ENCODE results near the gene SIGLEC10. TPM values are rescaled to one million over a fixed set of nuclear protein-coding genes. Genes with fewer than 3 reads are reported as not detected.
"Not testable (repeated sequence)": the region's sequence is repeated elsewhere in the genome, so short reads cannot be mapped to it uniquely, and the experiment has no call there.

Gene SIGLEC10
- total RNA-seq, 1 donor from 2014 or later: 50.3 TPM

DNA sequence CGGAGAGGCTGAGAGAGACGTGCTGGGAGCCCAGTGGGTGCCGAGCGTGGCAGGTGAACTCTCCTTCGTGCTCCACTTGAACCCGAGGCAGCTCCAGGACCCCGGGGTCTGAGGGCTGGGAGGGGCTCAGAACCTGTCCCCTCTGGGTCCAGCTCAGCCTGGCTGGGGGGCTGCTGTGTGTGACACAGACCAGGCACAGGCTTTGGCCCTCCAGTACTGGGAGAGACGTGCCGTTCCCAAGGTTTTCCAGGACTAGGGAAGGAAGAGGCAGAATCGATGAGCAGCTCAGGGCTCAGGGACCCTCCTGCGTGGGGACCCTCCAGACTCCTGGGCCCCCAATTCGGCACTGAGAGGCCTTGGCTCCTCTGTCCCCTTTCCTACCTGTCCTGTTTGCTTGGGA, 2.3 kb downstream of the SIGLEC10 start:
- TF ChIP-seq, protein P1, sequence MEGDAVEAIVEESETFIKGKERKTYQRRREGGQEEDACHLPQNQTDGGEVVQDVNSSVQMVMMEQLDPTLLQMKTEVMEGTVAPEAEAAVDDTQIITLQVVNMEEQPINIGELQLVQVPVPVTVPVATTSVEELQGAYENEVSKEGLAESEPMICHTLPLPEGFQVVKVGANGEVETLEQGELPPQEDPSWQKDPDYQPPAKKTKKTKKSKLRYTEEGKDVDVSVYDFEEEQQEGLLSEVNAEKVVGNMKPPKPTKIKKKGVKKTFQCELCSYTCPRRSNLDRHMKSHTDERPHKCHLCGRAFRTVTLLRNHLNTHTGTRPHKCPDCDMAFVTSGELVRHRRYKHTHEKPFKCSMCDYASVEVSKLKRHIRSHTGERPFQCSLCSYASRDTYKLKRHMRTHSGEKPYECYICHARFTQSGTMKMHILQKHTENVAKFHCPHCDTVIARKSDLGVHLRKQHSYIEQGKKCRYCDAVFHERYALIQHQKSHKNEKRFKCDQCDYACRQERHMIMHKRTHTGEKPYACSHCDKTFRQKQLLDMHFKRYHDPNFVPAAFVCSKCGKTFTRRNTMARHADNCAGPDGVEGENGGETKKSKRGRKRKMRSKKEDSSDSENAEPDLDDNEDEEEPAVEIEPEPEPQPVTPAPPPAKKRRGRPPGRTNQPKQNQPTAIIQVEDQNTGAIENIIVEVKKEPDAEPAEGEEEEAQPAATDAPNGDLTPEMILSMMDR (IDR thresholded peaks at IDR 0.05): no peak
- peaks cover 43% of the 10 kb centered on the region for H3K4me1 Mint-ChIP-seq
- no peaks in the 10 kb centered on the region for H3K27me3 Mint-ChIP-seq
- CTCF ChIA-PET: no interaction called here
- H3K36me3 Mint-ChIP-seq (ENCODE audit: low read depth): peaks cover 41% of the 10 kb centered on the region
- DNase-seq: no peak
- intact Hi-C loops (cut with micrococcal nuclease): no loop called here
- no peak overlapping the region for H3K27ac Mint-ChIP-seq
- H3K9me3 Mint-ChIP-seq: no peaks in the 10 kb centered on the region
- ATAC-seq (ENCODE audit: low read depth): no peak
- POLR2A ChIA-PET: interaction anchor here (3.9 kb wide), 1 partner anchor 20 kb away, joined by 64 read pairs; no protein-coding TSS in a partner anchor
- no peak overlapping the region for H3K4me3 Mint-ChIP-seq

DNA sequence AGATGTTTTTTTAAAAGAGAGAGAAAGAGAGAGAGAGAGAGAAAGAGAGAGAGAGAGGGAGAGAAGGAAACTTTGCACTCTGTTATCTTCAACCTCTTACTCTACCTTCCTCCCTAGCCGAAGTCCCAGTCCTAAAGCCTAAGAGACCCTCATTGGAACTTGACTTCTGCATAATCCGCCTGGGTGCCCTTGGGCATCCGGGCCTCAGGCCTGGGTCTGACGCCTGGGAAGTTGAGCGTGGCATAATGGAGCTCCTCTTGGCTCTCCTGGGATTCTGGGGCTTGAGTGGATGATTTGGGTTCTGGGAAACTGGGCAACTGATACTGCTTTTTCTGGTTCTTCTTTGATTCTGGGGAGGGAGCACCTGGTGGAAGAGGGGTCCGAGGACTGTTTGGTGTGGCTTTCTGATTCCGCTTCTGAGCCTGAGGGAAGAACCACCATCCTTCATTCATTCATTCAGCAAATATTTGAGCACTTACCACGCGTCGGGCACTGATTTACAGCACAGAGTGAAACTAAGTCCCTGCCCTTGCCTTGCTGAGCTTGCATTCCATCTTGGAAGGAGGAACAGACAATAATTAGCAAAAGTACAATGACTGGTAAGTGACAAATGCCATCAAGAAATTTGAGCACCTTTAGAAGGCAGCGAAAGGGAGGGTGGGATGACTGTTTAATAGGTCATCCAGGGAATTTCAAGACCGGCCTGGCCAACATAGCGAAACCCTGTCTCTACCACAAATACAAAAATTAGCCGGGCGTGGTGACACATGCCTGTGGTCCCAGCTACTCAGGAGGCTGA, 6.3 kb downstream of the SIGLEC10 start:
- no peak overlapping the region for H3K27ac Mint-ChIP-seq
- POLR2A ChIA-PET: no interaction called here
- no peak overlapping the region for H3K4me3 Mint-ChIP-seq
- CTCF ChIA-PET: interaction anchor here (1.3 kb wide), 2 partner anchors 9 to 246 kb away, joined by 3 to 5 read pairs; no protein-coding TSS in a partner anchor
- ATAC-seq (ENCODE audit: low read depth): no peak
- no peaks in the 10 kb centered on the region for H3K9me3 Mint-ChIP-seq
- no peaks in the 10 kb centered on the region for H3K27me3 Mint-ChIP-seq
- H3K36me3 Mint-ChIP-seq (ENCODE audit: low read depth): peaks cover 34% of the 10 kb centered on the region
- peaks cover 36% of the 10 kb centered on the region for H3K4me1 Mint-ChIP-seq
- TF ChIP-seq, protein P1 (IDR thresholded peaks at IDR 0.05): no peak
- intact Hi-C loops (cut with micrococcal nuclease): no loop called here
- no peak for DNase-seq

DNA sequence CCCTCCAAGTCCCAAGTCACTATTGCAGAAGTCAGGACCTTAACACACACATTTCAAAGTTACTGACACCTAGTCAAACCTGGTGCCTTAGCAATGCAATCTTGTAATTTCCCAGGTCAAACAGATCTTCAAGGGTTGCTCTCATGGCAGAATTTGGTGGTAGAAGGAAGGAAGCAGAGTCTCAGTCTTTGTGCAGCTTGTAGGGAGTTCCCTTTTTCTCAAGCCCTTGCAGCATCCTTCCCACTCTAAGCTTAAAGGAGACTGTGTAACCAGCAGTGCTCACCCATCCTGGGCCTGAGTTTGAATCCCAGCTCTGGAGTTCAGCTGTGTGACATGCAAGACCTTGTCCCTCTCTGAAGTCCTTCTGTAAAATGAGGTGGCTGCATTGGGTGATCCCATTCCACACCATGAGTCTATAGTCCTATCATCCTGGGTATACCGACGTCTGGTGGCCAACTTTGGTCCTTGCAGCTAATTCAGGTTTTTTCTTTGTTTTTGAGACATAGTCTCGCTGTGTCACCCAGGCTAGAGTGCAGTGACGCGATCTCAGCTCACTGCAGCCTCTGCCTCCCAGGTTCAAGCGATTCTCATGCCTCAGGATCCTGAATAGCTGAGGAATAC, 9.8 kb downstream of the SIGLEC10 start:
- ATAC-seq (ENCODE audit: low read depth) (peak; percentile 79), DNase-seq (no peak)
- Mint-ChIP-seq H3K4me3 (no peak overlapping the region), H3K4me1 (peaks cover 28% of the 10 kb centered on the region), H3K27me3 (no peaks in the 10 kb centered on the region), H3K9me3 (no peaks in the 10 kb centered on the region), H3K27ac (peak overlapping the region; percentile 53), H3K36me3 (ENCODE audit: low read depth) (peaks cover 15% of the 10 kb centered on the region)
- TF ChIP-seq, protein P1 (IDR thresholded peaks at IDR 0.05): no peak
- ChIA-PET CTCF (interaction anchor here (1.0 to 2.5 kb wide), 13 partner anchors 9 to 253 kb away, joined by 3 to 20 read pairs (median 6); partner anchors contain the start of gene SIGLEC10), POLR2A (interaction anchor here (0.8 to 3.5 kb wide), 5 partner anchors 10 to 68 kb away, joined by 3 to 26 read pairs (median 3); partner anchors contain the start of gene SIGLEC10)
- intact Hi-C loops (cut with micrococcal nuclease): loop anchor here (1.0 to 2.0 kb wide), 2 partner anchors 10 to 69 kb away; partner anchors contain the start of gene SIGLEC10

DNA sequence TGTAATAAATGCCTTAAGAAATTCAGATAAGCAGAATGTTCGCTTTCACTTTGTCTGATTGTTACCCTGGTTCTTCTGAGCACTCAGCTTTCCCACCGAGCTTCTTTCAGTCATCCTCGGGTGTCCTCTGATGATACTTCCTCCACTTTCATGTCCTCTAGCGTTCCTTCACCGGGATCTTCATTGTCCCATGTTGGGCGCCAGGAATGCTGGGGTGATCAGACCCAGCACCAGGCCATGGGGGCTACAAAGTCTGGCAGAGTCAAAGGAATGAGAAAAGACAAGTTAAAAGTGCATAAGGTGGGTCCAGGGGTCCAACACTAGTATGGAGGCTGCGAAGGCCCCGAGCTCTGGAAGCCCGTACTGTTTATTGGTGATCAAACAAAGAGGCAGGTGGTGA, 15.3 kb downstream of the SIGLEC10 start:
- H3K4me3 Mint-ChIP-seq: no peak overlapping the region
- no peak overlapping the region for H3K27ac Mint-ChIP-seq
- H3K36me3 Mint-ChIP-seq (ENCODE audit: low read depth): no peaks in the 10 kb centered on the region
- ATAC-seq (ENCODE audit: low read depth): no peak
- TF ChIP-seq, protein P1 (IDR thresholded peaks at IDR 0.05): no peak
- peaks cover 3% of the 10 kb centered on the region for H3K4me1 Mint-ChIP-seq
- ChIA-PET CTCF (interaction anchor here (0.5 to 1.6 kb wide), 2 partner anchors 18 to 20 kb away, joined by 4 read pairs; no protein-coding TSS in a partner anchor), POLR2A (no interaction called here)
- no peak for DNase-seq
- intact Hi-C loops (cut with micrococcal nuclease): no loop called here
- peaks cover 7% of the 10 kb centered on the region for H3K9me3 Mint-ChIP-seq
- no peaks in the 10 kb centered on the region for H3K27me3 Mint-ChIP-seq

DNA sequence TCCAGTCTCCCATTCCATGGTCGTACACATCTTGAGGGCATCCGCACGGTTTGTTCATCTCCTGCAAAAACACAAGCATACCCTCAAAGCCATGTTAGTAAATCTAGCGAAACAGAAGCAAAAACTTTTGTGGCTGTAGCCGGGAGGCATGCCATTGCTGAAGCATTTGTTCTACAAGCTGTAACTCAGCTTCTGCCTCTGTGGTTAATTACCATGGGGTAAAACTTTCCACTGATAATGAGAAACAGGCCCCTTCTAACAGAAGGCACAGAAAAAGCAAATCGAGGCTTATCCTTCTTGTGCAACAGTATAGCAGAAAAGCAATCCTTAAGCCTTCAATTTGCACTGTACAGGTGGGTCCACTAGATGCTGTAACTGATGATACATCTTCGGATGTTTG, 17.5 kb downstream of the SIGLEC10 start:
- peaks cover 15% of the 10 kb centered on the region for H3K4me1 Mint-ChIP-seq
- not testable (repeated sequence) for H3K9me3 Mint-ChIP-seq; H3K27me3 Mint-ChIP-seq; DNase-seq; H3K4me3 Mint-ChIP-seq; H3K36me3 Mint-ChIP-seq (ENCODE audit: low read depth); H3K27ac Mint-ChIP-seq; ATAC-seq (ENCODE audit: low read depth)
- intact Hi-C loops (cut with micrococcal nuclease): loop anchor here (2.0 kb wide), 1 partner anchor 73 kb away; no protein-coding TSS in a partner anchor
- ChIA-PET POLR2A (interaction anchor here (0.9 kb wide), 1 partner anchor 18 kb away, joined by 3 read pairs; the partner anchor contains the start of gene SIGLEC10), CTCF (interaction anchor here (1.5 to 2.3 kb wide), 2 partner anchors 17 to 21 kb away, joined by 9 to 11 read pairs; partner anchors contain the start of gene SIGLEC10)
